CD14-positive monocyte (primary cell): ENCODE results near the gene ACAD10. TPM values are rescaled to one million over a fixed set of nuclear protein-coding genes. Genes with fewer than 3 reads are reported as not detected.

Experiments
- DNase-seq, 3 donors: peaks; one replicate each; pipeline ENCODE4 v3.0.0-alpha.2; 2011 to 2022
- H2AFZ ChIP-seq: 2 replicates; pipeline ENCODE4 v1.6.0; 2012; ENCODE audit warnings: mild to moderate bottlenecking, low read depth, low read length, inconsistent platforms; ENCODE audit not compliant: insufficient read depth, poor library complexity, severe bottlenecking
- H3K27ac ChIP-seq, 2 donors: 1 replicate in 1 of 2; 2 replicates in 1 of 2; pipeline ENCODE4 v1.5.1; 2012 to 2013; ENCODE audit warnings: low read length in 2 of 2, control low read depth in 1 of 2, inconsistent platforms in 1 of 2, low read depth in 1 of 2, mild to moderate bottlenecking in 1 of 2
- H3K27me3 ChIP-seq, 2 donors: one replicate each; pipeline versions ENCODE4 v1.6.0 to v1.6.1; 2011 to 2013; ENCODE audit warnings: low read length in 2 of 2; ENCODE audit not compliant: control insufficient read depth in 2 of 2, insufficient read depth in 2 of 2
- H3K36me3 ChIP-seq, 2 donors: replicated peaks in 1 of 2; 1 replicate in 1 of 2; 2 replicates in 1 of 2; pipeline versions ENCODE4 v1.5.1 to v1.6.1; 2012 to 2013; ENCODE audit warnings: low read length in 2 of 2, control low read depth in 1 of 2, inconsistent platforms in 1 of 2, mild to moderate bottlenecking in 1 of 2; ENCODE audit not compliant: insufficient read depth in 2 of 2, control insufficient read depth in 1 of 2
- H3K4me1 ChIP-seq, 2 donors: 1 replicate in 1 of 2; 2 replicates in 1 of 2; pipeline versions ENCODE4 v1.5.1 to v1.6.1; 2012 to 2013; ENCODE audit warnings: low read length in 2 of 2, control low read depth in 1 of 2, inconsistent platforms in 1 of 2, mild to moderate bottlenecking in 1 of 2, moderate library complexity in 1 of 2; ENCODE audit not compliant: insufficient read depth in 2 of 2, control insufficient read depth in 1 of 2
- H3K4me2 ChIP-seq: replicated peaks from 2 replicates; pipeline ENCODE3; 2012; ENCODE audit warnings: low read length, moderate library complexity, mild to moderate bottlenecking; ENCODE audit not compliant: poor library complexity, severe bottlenecking; ENCODE audit errors: extremely low read depth
- H3K4me3 ChIP-seq, 3 experiments: fragments of 200-600 bp in 1 of 3; sonication (generic) in 1 of 3; replicated peaks in 1 of 3; 1 replicate in 2 of 3; 2 replicates in 1 of 3; pipeline ENCODE4 v1.5.1; 2011 to 2013; ENCODE audit warnings: low read length in 3 of 3, mild to moderate bottlenecking in 3 of 3, control low read depth in 2 of 3, low read depth in 2 of 3, inconsistent platforms in 1 of 3, moderate library complexity in 1 of 3
- H3K79me2 ChIP-seq: 2 replicates; pipeline ENCODE4 v1.6.0; 2012; ENCODE audit warnings: mild to moderate bottlenecking, control low read depth, inconsistent platforms, low read length, moderate library complexity; ENCODE audit not compliant: insufficient read depth
- H3K9ac ChIP-seq: 2 replicates; pipeline ENCODE4 v1.6.0; 2017; ENCODE audit warnings: low read length, mild to moderate bottlenecking; ENCODE audit not compliant: insufficient read depth, poor library complexity, severe bottlenecking
- H3K9me3 ChIP-seq, 2 donors: replicated peaks in 1 of 2; 1 replicate in 1 of 2; 2 replicates in 1 of 2; pipeline versions ENCODE4 v1.5.1 to v1.6.1; 2012 to 2013; ENCODE audit warnings: low read length in 2 of 2, control low read depth in 1 of 2; ENCODE audit not compliant: control insufficient read depth in 1 of 2, insufficient read depth in 1 of 2
- H4K20me1 ChIP-seq: 2 replicates; pipeline ENCODE4 v1.6.0; 2012; ENCODE audit warnings: mild to moderate bottlenecking, low read length, control low read depth, moderate library complexity; ENCODE audit not compliant: insufficient read depth
- H3K27ac Mint-ChIP-seq, 7 donors: one replicate each; pipeline ENCODE4 v1.8.0; 2020; ENCODE audit warnings: mild to moderate bottlenecking in 7 of 7, mixed read lengths in 7 of 7, moderate library complexity in 6 of 7, inconsistent platforms in 2 of 7
- H3K27me3 Mint-ChIP-seq, 3 donors: one replicate each; pipeline ENCODE4 v1.8.0; 2021 to 2022; ENCODE audit warnings: low read depth in 3 of 3, mild to moderate bottlenecking in 3 of 3, mixed read lengths in 3 of 3, moderate library complexity in 3 of 3, inconsistent platforms in 1 of 3
- H3K36me3 Mint-ChIP-seq, 2 donors: one replicate each; pipeline ENCODE4 v1.8.0; 2020; ENCODE audit warnings: mixed read lengths in 2 of 2, inconsistent platforms in 1 of 2, mild to moderate bottlenecking in 1 of 2
- H3K4me1 Mint-ChIP-seq: one replicate; pipeline ENCODE4 v1.8.0; 2020; ENCODE audit warnings: mild to moderate bottlenecking, mixed read lengths
- H3K4me3 Mint-ChIP-seq, 2 donors: one replicate each; pipeline ENCODE4 v1.8.0; 2020; ENCODE audit warnings: mild to moderate bottlenecking in 2 of 2, mixed read lengths in 2 of 2, moderate library complexity in 1 of 2
- H3K9me3 Mint-ChIP-seq, 7 donors: one replicate each; pipeline ENCODE4 v1.8.0; 2020 to 2022; ENCODE audit warnings: mixed read lengths in 7 of 7, mild to moderate bottlenecking in 6 of 7, moderate library complexity in 6 of 7, inconsistent platforms in 2 of 7
- WGBS: methylation state at CpG from one replicate; pipeline ENCODE4 v1.1.5; 2013; ENCODE audit warnings: missing lambda C conversion rate; ENCODE audit not compliant: insufficient coverage; 5-methylcytosine and 5-hydroxymethylcytosine counted together
- intact Hi-C, 2 donors: fragments of 100-400 bp; cut with micrococcal nuclease; formaldehyde crosslinking; loops; one replicate each; pipeline versions ENCODE4 v1.15.0 to v1.15.1; 2023
- polyA plus RNA-seq, 3 donors: library from polyadenylated mRNA; depleted of rRNA in 1 of 3; unstranded in 2 of 3; stranded (reverse) in 1 of 3; fragments of 300-500 nt in 2 of 3; fragments of >200 nt in 1 of 3; fragmentation: Illumina TruSeq in 2 of 3; gene quantifications; 1 replicate in 2 of 3; 2 replicates in 1 of 3; pipeline ENCODE4 v1.2.3, GENCODE V29; 2012 to 2021
- TF ChIP-seq, protein P1 (sequence below): fragments of 200-600 bp; IDR thresholded peaks from one replicate; pipeline ENCODE4 v1.8.0; 2022; ENCODE audit warnings: antibody characterized with exemption, mild to moderate bottlenecking

Gene ACAD10
- polyA plus RNA-seq, 3 donors: 9.4 to 34.3 (median 10.1) TPM

DNA sequence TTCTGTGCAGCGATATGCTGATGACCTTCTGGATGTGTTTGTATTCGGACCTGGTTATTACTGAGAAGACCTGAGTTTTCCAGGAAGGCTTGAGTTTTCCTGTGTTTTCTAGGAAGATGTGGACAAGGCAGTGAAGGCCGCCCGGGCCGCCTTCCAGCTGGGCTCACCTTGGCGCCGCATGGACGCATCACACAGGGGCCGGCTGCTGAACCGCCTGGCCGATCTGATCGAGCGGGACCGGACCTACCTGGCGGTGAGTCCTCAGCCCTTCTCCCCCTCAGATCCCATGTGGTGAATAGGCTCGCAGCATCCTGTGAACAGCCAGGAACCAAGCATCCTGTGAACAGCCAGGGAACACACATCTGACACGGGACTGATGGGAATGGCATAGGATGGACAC is 97.2 kb downstream of the ACAD10 start:
- Histone ChIP-seq H3K36me3 (peaks cover 60 to 71% of the 10 kb centered on the region in 2 donors), H3K27me3 (no peaks in the 10 kb centered on the region), H3K9me3 (peaks cover 0 to 5% of the 10 kb centered on the region in 2 donors), H4K20me1 (peaks cover 16% of the 10 kb centered on the region), H3K4me3 (no peak overlapping the region), H3K4me1 (peaks cover 28 to 31% of the 10 kb centered on the region in 2 donors), H3K27ac (no peak overlapping the region), H3K9ac (no peak overlapping the region), H3K79me2 (peaks cover 40% of the 10 kb centered on the region), H3K4me2 (no peak overlapping the region), H2AFZ (no peak overlapping the region)
- no peaks in the 10 kb centered on the region for H3K27me3 Mint-ChIP-seq
- no peak overlapping the region for H3K4me3 Mint-ChIP-seq
- no peak for DNase-seq
- H3K4me1 Mint-ChIP-seq: peaks cover 27% of the 10 kb centered on the region
- H3K36me3 Mint-ChIP-seq: peaks cover 62 to 88% of the 10 kb centered on the region in 2 donors
- intact Hi-C loops: no loop called here
- TF ChIP-seq, protein P1, sequence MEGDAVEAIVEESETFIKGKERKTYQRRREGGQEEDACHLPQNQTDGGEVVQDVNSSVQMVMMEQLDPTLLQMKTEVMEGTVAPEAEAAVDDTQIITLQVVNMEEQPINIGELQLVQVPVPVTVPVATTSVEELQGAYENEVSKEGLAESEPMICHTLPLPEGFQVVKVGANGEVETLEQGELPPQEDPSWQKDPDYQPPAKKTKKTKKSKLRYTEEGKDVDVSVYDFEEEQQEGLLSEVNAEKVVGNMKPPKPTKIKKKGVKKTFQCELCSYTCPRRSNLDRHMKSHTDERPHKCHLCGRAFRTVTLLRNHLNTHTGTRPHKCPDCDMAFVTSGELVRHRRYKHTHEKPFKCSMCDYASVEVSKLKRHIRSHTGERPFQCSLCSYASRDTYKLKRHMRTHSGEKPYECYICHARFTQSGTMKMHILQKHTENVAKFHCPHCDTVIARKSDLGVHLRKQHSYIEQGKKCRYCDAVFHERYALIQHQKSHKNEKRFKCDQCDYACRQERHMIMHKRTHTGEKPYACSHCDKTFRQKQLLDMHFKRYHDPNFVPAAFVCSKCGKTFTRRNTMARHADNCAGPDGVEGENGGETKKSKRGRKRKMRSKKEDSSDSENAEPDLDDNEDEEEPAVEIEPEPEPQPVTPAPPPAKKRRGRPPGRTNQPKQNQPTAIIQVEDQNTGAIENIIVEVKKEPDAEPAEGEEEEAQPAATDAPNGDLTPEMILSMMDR: no peak
- peaks cover 2 to 10% (median 7%) of the 10 kb centered on the region in 7 donors for H3K9me3 Mint-ChIP-seq
- 98% methylated on average over 13 of the region's 17 CpGs for WGBS
- H3K27ac Mint-ChIP-seq: peak overlapping the region in 1 of 7 donors; percentile 20

DNA sequence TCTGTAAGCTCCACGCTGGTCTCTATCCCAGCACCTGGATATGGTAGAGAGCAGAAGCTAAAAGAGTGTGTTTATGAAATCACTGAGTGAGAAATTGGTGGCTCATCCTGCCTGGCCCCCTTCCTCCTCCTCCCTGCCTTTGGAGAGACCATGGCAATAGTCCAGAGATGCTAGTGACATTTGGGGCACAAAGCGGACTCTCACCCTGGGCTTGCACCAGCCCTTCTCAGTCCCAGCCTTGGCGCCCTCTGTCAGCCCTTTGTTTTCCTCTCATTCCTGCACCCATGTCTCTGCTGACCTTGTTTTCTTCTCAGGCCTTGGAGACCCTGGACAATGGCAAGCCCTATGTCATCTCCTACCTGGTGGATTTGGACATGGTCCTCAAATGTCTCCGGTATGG is 99.1 kb downstream of the ACAD10 start:
- Histone ChIP-seq H3K27ac (no peak overlapping the region), H3K36me3 (peaks cover 73 to 89% of the 10 kb centered on the region in 2 donors), H3K9me3 (peaks cover 0 to 5% of the 10 kb centered on the region in 2 donors), H3K4me1 (peaks cover 9 to 11% of the 10 kb centered on the region in 2 donors), H2AFZ (no peak overlapping the region), H3K79me2 (peaks cover 22% of the 10 kb centered on the region), H3K27me3 (no peaks in the 10 kb centered on the region), H3K4me3 (no peak overlapping the region), H3K4me2 (no peak overlapping the region), H3K9ac (no peak overlapping the region), H4K20me1 (peaks cover 29% of the 10 kb centered on the region)
- Mint-ChIP-seq H3K27me3 (no peaks in the 10 kb centered on the region), H3K27ac (peak overlapping the region in 2 of 7 donors; percentile 69 to 71), H3K4me3 (peak overlapping the region in 1 of 2 donors; percentile 16), H3K36me3 (peaks cover 75 to 98% of the 10 kb centered on the region in 2 donors), H3K4me1 (peaks cover 13% of the 10 kb centered on the region), H3K9me3 (peaks cover 2 to 10% (median 7%) of the 10 kb centered on the region in 7 donors)
- DNase-seq: no peak
- 100% methylated on average over 1 of the region's 4 CpGs for WGBS
- TF ChIP-seq, protein P1: no peak
- intact Hi-C loops: loop anchor here in 1 of 2 donors (5.0 kb wide), 1 partner anchor 33 kb away; no protein-coding TSS in a partner anchor
